Smooth muscle cell (in vitro differentiated cells): ENCODE results near the gene COL4A2. TPM values are rescaled to one million over a fixed set of nuclear protein-coding genes. Genes with fewer than 3 reads are reported as not detected.

Experiments
- DNase-seq: peaks from one replicate; lab custom pipeline; 2025; ENCODE audit not compliant: unreplicated experiment; lab: John Stamatoyannopoulos, UW
- H2AFZ ChIP-seq: fragments of 200-600 bp; sonication (generic); 2 replicates; pipeline ENCODE4 v1.6.0; 2016; ENCODE audit warnings: antibody characterized with exemption, low read depth, mild to moderate bottlenecking
- H3F3A ChIP-seq: fragments of 200-600 bp; sonication (generic); 2 replicates; pipeline ENCODE4 v1.6.0; 2017; ENCODE audit warnings: antibody characterized with exemption, low read depth
- H3K27ac ChIP-seq: fragments of 200-600 bp; sonication (generic); 2 replicates; pipeline ENCODE4 v1.5.1; 2016; ENCODE audit warnings: low read depth, mild to moderate bottlenecking
- H3K27me3 ChIP-seq: fragments of 200-600 bp; sonication (generic); 2 replicates; pipeline ENCODE4 v1.6.1; 2016; ENCODE audit warnings: low read depth, mild to moderate bottlenecking
- H3K36me3 ChIP-seq: fragments of 200-600 bp; sonication (generic); 2 replicates; pipeline ENCODE4 v1.5.1; 2016; ENCODE audit warnings: low read depth
- H3K4me1 ChIP-seq: fragments of 200-600 bp; sonication (generic); 2 replicates; pipeline ENCODE4 v1.5.1; 2016; ENCODE audit warnings: low read depth
- H3K4me2 ChIP-seq: fragments of 200-600 bp; sonication (generic); 2 replicates; pipeline ENCODE4 v1.6.0; 2016; ENCODE audit warnings: mild to moderate bottlenecking
- H3K4me3 ChIP-seq: fragments of 200-600 bp; sonication (generic); 2 replicates; pipeline ENCODE4 v1.5.1; 2016; ENCODE audit warnings: mild to moderate bottlenecking
- H3K79me2 ChIP-seq: fragments of 200-600 bp; sonication (generic); 2 replicates; pipeline ENCODE4 v1.6.0; 2016; ENCODE audit warnings: low read depth, mild to moderate bottlenecking
- H3K9ac ChIP-seq: fragments of 200-600 bp; sonication (generic); 2 replicates; pipeline ENCODE4 v1.6.0; 2016; ENCODE audit warnings: low read depth
- H3K9me3 ChIP-seq: fragments of 200-600 bp; sonication (generic); replicated peaks from 2 replicates; pipeline ENCODE4 v1.5.1; 2016; ENCODE audit warnings: low read depth
- H4K20me1 ChIP-seq: fragments of 200-600 bp; sonication (generic); 2 replicates; pipeline ENCODE4 v1.6.0; 2016; ENCODE audit warnings: low read depth
- CTCF ChIP-seq: fragments of 200-600 bp; sonication (generic); IDR thresholded peaks from 2 replicates; pipeline ENCODE4 v1.5.1; 2017; ENCODE audit warnings: borderline replicate concordance, mild to moderate bottlenecking, antibody characterized with exemption; ENCODE audit not compliant: insufficient read depth, poor library complexity, severe bottlenecking
- WGBS: methylation state at CpG from one replicate; pipeline ENCODE4 v1.1.7; 2016; ENCODE audit warnings: low lambda C conversion rate; 5-methylcytosine and 5-hydroxymethylcytosine counted together
- polyA plus RNA-seq: library from polyadenylated mRNA; unstranded; fragments of >200 nt; fragmentation: Nextera tagmentation; extraction: Ambion mirVana; gene quantifications from 2 replicates; pipeline ENCODE4 v1.2.1, GENCODE V29; 2016
- total RNA-seq: library from RNA; depleted of rRNA; stranded (reverse); fragments of >200 nt; gene quantifications from 2 replicates; pipeline ENCODE4 v1.2.3, GENCODE V29; 2014

COL4A2 gene
- total and polyA plus RNA-seq, 2 experiments from 2014 or later: 1,456 to 2,786 TPM

GRCh38 chr13:110280985-110281688 lies 25.9 kb upstream of the COL4A2 start:
- Histone ChIP-seq H3K27me3 (no peaks in the 10 kb centered on the region), H3K79me2 (peaks cover 99% of the 10 kb centered on the region), H3K27ac (peak overlapping the region; percentile 58), H3K4me1 (no peaks in the 10 kb centered on the region), H3K36me3 (no peaks in the 10 kb centered on the region), H4K20me1 (peaks cover 100% of the 10 kb centered on the region), H2AFZ (no peak overlapping the region), H3K9me3 (no peaks in the 10 kb centered on the region), H3K4me3 (no peak overlapping the region), H3K4me2 (peak overlapping the region; percentile 53), H3K9ac (no peak overlapping the region), H3F3A (peaks cover 77% of the 10 kb centered on the region)
- DNase-seq: no peak
- WGBS: 53% methylated on average over 7 of the region's 7 CpGs
- TF ChIP-seq CTCF: no peak

- H3K4me3 ChIP-seq: no peak overlapping the region
- H4K20me1 ChIP-seq: peaks cover 100% of the 10 kb centered on the region
- H3K27me3 ChIP-seq: no peaks in the 10 kb centered on the region
- no peak overlapping the region for H2AFZ ChIP-seq
- H3K27ac ChIP-seq: peak overlapping the region; percentile 58
- no peak overlapping the region for H3K4me2 ChIP-seq
- no peaks in the 10 kb centered on the region for H3K36me3 ChIP-seq
- peaks cover 6% of the 10 kb centered on the region for H3K4me1 ChIP-seq
- 88% methylated on average over 5 of the region's 5 CpGs for WGBS
- DNase-seq: no peak
- H3K9me3 ChIP-seq: no peaks in the 10 kb centered on the region
- TF ChIP-seq CTCF: no peak
- H3K79me2 ChIP-seq: peaks cover 99% of the 10 kb centered on the region
- H3K9ac ChIP-seq: no peak overlapping the region
- H3F3A ChIP-seq: peaks cover 73% of the 10 kb centered on the region
These were observed 25.3 kb upstream of the COL4A2 start for GRCh38 chr13:110281736-110282135.

GRCh38 chr13:110282316-110282841 lies 24.7 kb upstream of the COL4A2 start:
- no peak for DNase-seq

More at GRCh38 chr13:110282316-110282841, 24.7 kb upstream of the COL4A2 start:
- Histone ChIP-seq H3K79me2 (peaks cover 99% of the 10 kb centered on the region), H3K36me3 (no peaks in the 10 kb centered on the region), H4K20me1 (peaks cover 100% of the 10 kb centered on the region), H2AFZ (no peak overlapping the region), H3F3A (peaks cover 69% of the 10 kb centered on the region), H3K27me3 (no peaks in the 10 kb centered on the region), H3K4me2 (peak overlapping the region; percentile 35), H3K4me1 (peaks cover 11% of the 10 kb centered on the region), H3K9ac (no peak overlapping the region), H3K4me3 (no peak overlapping the region), H3K27ac (peak overlapping the region; percentile 33), H3K9me3 (no peaks in the 10 kb centered on the region)
- TF ChIP-seq CTCF: no peak
- whole genome bisulfite sequencing: 94% methylated on average over 1 of the region's 1 CpG
